Measurements from ENCODE around the gene TOMM6.

TOMM6 gene

DNA sequence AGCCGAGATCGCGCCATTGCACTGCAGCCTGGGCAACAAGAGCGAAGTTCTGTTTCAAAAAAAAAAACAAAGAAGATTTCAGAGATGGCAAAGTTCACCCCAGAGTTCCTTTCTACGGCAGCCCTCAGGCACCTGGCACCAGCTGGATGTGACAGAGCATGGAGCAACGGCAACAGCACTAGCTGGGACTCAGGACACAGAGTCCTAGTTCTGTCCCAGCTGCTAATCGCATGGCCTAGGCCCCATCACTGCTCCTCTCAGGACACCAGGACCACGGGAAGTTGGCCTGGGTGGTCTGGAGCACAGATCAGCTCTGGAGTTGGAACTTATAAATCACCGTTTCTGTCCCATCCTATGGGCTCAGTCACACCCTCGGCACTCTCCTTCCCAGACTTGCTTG lies 41.4 kb upstream of the TOMM6 start:
- H3K27ac ChIP-seq: no peak overlapping the region

GRCh38 chr6:41747256-41748101 lies 40.0 kb upstream of the TOMM6 start, which contains the start of gene PGC:
Gene PGC (minus strand): TSS chr6:41747397. CDS start chr6:41747334, 63 bp downstream.
- H3K27ac ChIP-seq: peak within 1 kb of the TSS; percentile 71
- TF ChIP-seq CTCF (IDR thresholded peaks at IDR 0.05) (no peak), ZFX (IDR thresholded peaks at IDR 0.05; ENCODE audit: borderline replicate concordance) (no peak)

More for the DNA sequence above, 41.4 kb upstream of the TOMM6 start:
- TF ChIP-seq CTCF (IDR thresholded peaks at IDR 0.05): no peak
- no peak for TF ChIP-seq ZFX (IDR thresholded peaks at IDR 0.05; ENCODE audit: borderline replicate concordance)

DNA sequence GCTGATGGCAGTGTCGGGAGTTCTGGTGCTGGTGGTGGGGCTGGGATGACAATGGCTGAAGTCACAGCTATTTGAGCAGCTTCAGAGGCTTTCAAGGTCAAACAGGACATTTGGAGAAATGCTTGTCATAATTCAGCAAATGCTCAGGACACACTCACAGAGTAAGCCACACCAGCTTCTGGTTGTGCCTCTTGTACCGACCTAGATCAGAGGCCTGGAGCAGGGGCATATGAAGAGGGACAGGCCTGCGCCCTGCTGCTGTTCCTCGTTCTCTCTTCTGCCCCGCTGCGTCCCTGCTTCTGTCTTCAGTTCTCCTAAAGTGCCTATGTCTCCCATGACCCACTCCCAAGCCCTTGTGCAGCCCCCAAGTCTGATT lies 39.4 kb upstream of the TOMM6 start:
- peak overlapping the region; percentile 71 for H3K27ac ChIP-seq
- TF ChIP-seq ZFX (IDR thresholded peaks at IDR 0.05; ENCODE audit: borderline replicate concordance) (no peak), CTCF (IDR thresholded peaks at IDR 0.05) (no peak)

GRCh38 chr6:41748542-41748941 lies 39.0 kb upstream of the TOMM6 start:
- TF ChIP-seq CTCF (IDR thresholded peaks at IDR 0.05): no peak
- no peak for TF ChIP-seq ZFX (IDR thresholded peaks at IDR 0.05; ENCODE audit: borderline replicate concordance)
- 0 out of 2 replicates have a peak overlapping the region, but pooled peaks have one; percentile 71 for H3K27ac ChIP-seq

DNA sequence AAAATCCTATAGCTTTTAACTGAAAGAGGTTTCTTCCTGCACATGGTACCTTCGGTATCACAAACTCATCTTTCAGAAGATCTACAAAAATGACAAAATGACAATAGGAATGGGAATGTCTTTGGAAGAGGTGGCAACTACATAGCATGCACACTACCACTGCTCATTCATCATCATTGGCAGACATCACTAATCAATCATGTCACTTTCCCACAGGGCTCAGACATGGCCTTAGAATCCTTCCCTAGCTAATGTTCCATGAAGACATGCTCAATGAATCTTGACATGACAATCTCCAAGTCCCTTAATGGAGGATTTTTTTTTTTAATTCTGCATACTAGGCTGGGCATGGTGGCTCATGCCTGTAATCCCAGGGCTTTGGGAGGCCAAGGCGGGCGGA lies 37.1 kb upstream of the TOMM6 start:
- TF ChIP-seq CTCF (IDR thresholded peaks at IDR 0.05) (no peak), ZFX (IDR thresholded peaks at IDR 0.05; ENCODE audit: borderline replicate concordance) (no peak)
- no peak overlapping the region for H3K27ac ChIP-seq

DNA sequence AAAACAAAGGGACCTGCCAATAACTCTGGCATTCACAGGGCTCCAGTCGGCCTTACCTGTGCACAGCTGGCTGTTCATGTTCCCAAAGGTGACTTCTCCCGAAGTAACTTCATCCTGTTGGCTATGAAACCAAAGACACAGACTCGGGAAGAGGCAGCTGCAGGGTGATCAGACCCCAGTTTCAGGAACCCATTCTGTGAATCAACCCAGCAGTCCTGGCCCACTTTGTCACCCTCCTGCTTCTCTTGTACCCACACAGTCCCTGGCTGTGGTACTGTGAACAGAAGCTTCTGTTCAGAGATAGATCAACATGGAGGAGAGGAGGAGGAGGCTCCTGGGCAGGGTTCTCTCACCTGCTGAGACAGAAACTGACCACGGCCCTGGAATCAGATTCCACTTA lies 31.6 kb upstream of the TOMM6 start:
- no peak for TF ChIP-seq CTCF (IDR thresholded peaks at IDR 0.05)
- no peak for TF ChIP-seq ZFX (IDR thresholded peaks at IDR 0.05; ENCODE audit: borderline replicate concordance)

DNA sequence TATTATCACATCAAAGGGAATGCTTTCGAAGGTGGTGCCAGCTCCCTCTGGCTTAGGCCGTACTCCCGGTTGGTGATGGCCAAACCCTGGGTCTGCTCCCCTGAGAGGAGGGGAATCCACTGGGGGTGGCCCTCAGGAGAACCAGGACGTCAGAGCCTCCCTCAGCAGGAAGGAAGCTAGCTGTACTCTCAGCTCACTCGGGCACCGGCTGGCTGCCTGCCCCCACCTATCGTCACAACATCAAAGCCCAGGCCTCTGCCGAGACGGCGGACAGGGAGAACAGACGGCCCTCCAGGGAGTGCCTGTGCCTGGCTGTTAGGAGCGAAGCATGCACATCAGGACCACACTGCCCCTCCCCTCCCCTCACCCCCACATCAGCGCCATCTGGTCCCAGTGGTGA lies 31.1 kb upstream of the TOMM6 start:
- TF ChIP-seq CTCF (IDR thresholded peaks at IDR 0.05) (no peak), ZFX (IDR thresholded peaks at IDR 0.05; ENCODE audit: borderline replicate concordance) (no peak)
- H3K27ac ChIP-seq: no peak overlapping the region

More for the DNA sequence above, 31.6 kb upstream of the TOMM6 start:
- no peak overlapping the region for H3K27ac ChIP-seq

Measured in 22Rv1 (cell line).